HG03460 (cell line): Measurements from ENCODE around the gene TMEM17.
A peak's percentile ranks its signal among the peaks of the same experiment; 100 is the strongest.
"Not testable (repeated sequence)": the region's sequence is repeated elsewhere in the genome, so short reads cannot be mapped to it uniquely, and the experiment has no call there.

Experiments
- ATAC-seq: cut with Tn5 transposase; IDR thresholded peaks from one replicate; pipeline ENCODE4 v1.9.1; 2021; ENCODE audit not compliant: unreplicated experiment

TMEM17 gene, protein sequence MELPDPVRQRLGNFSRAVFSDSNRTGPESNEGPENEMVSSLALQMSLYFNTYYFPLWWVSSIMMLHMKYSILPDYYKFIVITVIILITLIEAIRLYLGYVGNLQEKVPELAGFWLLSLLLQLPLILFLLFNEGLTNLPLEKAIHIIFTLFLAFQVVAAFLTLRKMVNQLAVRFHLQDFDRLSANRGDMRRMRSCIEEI

DNA sequence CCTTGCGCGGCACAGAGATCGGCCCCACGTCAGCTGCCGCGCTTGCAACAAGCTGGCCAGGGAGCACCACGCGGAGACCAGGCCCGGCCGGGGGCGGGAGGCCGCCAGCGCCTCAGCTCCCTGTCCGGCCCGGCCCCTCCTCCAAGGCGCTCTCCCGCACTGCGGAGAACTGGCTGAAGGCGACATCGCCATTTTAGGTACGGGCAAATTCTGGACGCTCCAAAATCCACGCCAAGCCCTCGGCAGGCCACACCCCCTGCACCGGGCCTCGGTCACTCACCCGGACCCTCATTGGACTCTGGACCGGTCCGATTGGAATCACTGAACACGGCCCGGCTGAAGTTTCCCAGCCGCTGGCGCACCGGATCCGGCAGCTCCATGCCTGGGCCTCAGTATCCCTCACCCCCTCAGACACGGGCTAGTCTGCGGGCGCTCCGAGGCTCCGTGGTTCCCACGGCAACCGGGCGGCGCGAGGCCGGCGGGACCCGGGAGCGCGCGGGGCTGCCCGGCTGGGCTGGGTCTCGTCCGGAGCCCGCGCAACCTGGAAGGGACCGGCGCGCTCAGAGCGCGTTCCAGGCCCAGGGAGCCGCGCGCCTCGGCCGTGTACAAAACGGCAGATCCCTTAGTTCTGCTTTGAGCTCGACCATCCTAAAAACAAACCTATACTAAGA, at the start of gene TMEM17:
TSS of gene TMEM17 (minus strand) at position 446 of the 671 bp plus-strand sequence. CDS start at position 380, 66 bp downstream.
- ATAC-seq: peak; percentile 85

DNA sequence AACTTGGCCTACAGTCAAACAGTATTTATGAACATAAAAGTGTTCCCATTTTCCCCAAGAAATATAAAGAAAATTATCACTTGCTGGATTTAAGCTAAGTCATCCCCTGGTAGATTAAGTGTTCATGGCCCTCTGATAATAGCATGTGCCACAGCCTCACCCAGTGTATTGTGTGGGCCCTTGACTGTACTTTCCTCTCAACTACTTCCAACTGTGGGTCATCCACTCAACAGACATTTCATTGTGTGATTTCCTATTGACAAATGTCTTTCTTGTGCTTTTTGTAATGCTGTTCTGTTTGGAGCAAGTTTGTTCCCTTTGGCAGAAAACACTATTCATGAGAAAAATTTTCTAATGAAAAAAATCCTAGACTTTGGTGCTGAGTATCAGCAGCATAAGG, 48.4 kb upstream of the TMEM17 start:
- ATAC-seq: no peak

DNA sequence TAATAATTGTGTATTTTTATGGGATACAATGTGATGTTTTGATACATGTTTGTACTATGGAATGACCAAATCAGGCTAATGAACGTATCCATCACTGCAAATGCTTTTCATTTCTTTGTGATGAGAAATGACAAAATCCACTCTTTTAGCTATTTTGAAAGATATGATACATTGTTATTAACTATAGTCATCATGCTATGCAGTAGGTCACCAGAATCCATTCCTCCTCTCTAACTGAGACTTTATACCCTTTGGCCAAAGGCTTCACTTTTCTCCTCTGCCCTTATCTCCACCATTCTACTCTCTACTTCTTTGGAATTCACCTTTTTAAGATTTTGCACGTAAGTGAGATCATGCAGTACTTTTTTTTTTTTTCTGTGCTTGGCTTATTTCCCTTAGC, 44.5 kb upstream of the TMEM17 start:
- no peak for ATAC-seq

DNA sequence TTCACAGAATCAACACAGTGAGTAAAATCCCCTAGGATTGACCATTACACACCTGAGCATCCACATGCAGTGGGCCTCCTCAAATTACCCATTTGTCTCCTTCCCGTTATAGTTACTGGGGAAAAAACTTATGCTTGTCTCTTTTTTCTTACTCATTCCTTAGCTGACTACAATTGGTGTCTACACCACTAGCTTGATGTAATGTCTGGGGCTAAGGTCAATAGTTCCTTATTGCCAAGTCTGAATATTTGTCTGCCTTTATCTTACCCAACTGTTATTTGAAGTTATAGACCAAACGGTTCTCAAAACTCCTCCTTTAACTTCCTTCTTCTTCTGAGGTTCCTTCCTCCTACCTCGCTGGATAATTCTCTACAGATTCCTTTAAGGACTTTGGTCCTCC, 41.9 kb upstream of the TMEM17 start:
- ATAC-seq: no peak

DNA sequence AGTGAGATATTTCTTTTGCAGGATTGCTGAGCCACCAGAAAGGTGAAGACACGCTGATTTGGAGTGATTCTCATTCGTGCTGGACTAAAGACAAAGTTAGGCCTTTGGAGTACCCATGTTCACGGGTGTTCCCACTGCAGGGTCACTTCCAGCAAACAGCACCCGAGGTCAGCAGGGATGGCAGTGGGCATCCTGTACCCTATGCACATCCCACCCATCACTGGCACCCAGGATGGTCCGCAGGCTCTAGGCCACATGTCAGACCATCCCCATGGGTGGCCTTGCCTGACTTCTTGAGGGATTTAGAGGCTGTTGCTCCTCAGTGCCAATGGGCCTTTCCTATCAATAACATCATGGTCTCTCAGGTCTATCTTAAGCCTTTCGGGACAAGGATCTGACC, 39.3 kb upstream of the TMEM17 start:
- no peak for ATAC-seq

DNA sequence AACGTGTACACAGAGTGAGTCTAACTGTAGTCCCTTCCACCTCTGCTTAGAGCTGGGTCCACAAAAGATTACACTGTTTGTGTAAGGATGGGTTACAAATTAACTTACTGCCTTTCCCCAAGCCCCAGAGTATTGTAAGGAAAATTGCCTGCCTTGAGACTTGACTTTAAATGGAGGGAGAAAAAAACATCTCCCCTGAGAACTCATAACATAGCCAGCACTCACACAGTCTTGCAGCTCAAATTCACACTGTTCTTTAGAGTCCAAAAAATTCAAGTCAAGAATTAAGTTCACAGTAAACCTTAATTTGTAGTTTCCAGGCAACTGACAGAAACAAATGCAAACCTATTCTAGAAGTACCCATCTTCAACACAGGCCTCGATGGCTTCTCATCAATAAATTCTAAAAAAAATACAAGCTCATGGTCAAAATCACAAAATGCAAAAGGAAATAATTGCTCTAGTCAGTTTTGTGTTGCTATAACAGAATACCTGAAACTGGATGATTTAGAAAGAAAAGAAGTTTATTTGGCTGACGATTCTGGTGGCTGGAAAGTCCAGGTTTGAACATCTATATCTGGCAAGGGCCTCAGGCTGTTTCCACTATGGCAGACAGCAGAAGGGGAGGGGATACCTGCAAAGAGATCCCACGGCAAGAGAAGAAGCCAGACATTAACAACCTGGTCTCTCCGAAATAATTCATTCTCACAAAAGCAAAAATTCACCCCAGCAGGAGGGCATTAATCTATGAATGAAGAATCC, 34.6 kb upstream of the TMEM17 start:
- no peak for ATAC-seq

DNA sequence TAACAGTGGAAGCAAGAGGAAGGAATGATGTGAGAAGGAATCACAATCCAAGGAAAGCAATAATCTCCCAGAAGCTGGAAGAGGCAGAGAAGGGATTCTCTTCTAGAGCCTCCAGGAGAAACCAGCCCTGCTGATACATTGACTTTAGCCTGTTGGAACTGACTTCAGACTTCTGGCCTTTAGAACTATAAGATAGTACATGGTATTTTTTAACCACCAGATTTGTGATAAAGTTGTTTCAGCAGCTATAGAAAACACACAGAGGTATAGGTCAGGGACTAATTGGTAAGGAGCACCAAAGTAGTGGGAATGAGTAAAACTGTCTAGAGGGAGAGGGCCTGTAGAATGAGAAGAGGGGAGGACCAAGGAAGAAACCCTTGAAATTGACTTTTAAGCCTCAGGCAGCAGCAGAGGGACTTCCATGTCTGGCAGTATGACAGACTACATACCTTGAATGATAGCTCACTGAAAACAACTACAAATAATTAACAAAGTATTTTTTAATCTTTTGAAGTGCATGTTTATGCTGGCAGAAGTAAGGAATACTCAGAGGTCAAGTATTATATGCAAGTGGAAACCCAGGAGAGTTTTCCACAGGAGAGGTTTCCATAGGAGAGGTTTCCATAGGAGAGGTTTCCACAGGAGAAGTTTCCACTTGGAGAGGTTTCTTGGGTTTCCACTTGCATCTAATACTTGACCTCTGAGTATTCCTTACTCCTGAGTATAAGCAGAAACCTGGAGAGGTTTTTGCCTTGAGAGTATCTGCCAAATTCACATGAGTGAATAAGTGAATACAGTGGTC, 33.8 kb upstream of the TMEM17 start:
- ATAC-seq: no peak

DNA sequence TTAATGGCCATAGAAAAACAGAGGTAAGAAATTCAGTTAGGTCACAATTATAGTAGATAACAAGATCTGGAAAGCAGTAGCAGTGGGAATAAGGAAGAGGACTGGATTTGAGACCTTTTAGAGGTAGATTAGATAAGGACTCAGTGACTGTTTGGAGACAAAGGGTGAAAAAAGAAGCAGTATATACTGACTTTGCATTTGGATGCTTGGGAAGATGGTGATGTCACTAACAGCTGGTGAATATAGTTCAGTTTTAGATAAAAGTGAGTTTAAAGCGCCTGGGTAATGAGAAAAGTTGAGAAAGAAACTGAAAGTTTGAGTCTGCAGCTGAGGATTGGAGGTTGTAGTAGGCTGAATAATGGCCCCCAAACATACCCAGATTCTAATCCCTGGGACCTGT, 32.8 kb upstream of the TMEM17 start:
- no peak for ATAC-seq

DNA sequence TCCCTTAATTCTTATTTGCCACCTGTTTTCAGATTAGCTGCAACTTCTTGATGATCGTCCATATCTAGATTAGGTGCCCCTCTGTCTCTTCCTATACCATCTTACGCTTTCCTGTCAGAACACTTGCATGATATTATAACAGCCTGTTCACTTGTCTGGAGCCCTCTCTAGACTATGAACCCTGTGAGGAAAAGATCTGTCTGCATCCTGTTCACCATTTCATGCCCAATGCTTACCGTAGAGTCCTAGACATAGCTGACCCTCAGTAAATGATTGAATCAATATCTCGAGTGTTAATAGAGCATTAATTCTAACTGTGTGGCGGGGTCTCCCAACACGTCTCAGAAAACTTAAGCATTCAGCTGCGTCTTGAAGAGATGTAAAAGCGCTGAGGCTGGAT, 31.8 kb upstream of the TMEM17 start:
- ATAC-seq: no peak

DNA sequence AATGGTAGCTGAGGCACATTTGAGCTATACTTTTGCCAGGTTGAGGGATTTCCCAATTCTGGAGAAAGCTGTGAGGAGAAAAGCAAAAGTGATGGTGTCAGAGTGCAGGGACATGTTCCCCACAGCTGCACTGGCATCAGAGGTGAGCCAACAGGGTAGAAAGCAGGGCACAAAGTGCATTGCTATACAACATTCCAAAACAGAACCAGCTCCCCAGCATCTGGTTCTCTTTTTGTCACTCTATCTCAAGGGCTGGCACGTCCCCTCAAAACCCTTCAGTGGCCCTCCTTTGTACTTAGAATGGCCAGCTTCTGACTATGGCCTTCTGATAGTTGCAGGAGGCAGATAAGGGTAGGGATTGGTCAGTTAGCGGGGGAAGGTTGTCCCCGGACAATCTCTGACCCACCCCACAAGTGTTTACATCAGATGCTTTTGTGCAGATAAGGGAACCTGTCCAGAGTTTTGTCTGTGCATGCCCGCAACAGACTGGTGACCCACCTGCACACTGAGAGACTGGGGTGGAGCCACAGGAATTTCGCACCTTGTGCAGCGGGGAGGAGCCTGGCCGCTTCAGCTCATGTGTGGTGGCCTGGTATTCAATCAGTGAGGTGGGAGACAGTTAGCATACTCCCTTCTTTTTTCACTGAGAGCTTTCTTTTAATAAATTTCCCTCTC, 31.0 kb upstream of the TMEM17 start:
- ATAC-seq: no peak

DNA sequence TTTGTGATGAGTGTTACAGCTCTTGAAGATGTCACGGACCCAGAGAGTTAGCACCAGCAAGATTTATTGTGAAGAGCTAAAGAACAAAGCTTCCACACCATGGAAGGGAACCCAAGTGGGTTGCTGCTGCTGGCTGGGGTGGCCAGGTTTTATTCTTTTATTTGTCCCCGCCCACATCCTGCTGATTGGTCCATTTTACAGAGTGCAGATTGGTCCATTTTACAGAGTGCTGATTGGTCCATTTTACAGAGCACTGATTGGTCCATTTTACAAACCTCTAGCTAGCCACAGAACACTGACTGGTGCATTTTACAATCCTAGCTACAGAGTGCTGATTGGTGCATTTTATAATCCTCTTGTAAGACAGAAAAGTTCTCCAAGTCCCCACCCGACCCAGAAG, 29.5 kb upstream of the TMEM17 start:
- not testable (repeated sequence) for ATAC-seq

DNA sequence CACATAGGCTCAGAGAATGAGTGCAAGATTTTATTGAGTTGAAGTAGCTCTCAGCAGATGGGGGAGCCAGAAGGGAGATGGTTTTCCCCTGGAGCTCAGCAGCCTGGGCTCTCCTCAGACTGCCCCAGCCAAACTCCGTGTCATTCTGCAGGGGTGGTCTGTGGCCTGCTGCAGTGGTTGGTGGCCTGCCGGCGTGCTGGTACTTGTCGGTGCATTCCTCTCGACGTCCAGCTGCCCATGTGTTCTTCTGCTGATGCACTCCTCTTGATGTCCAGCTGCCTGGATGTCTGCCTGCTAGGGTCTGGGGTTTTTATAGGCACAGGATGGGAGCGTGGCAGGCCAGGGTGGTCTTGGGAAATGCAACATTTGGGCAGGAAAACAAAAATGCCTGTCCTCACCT, 25.6 kb upstream of the TMEM17 start:
- ATAC-seq: no peak

DNA sequence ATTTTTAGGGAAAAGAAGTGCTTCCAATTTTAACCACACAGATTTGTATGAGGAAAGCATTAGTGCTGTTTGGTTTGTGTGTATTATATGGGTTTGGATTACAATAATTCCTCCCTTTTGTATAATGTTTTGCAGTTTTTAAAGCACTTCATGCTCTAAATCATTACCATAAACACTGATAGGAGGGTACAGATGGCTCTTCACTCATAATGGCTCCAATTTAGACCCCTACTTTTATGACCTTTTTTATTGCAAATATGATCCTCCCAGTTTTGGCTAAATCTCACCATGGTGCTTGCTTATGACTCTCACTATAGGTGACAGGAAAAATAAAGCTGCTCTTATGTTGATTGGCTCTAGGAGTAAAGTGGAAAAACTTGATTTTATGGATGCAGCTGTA, 23.8 kb upstream of the TMEM17 start:
- ATAC-seq: no peak

DNA sequence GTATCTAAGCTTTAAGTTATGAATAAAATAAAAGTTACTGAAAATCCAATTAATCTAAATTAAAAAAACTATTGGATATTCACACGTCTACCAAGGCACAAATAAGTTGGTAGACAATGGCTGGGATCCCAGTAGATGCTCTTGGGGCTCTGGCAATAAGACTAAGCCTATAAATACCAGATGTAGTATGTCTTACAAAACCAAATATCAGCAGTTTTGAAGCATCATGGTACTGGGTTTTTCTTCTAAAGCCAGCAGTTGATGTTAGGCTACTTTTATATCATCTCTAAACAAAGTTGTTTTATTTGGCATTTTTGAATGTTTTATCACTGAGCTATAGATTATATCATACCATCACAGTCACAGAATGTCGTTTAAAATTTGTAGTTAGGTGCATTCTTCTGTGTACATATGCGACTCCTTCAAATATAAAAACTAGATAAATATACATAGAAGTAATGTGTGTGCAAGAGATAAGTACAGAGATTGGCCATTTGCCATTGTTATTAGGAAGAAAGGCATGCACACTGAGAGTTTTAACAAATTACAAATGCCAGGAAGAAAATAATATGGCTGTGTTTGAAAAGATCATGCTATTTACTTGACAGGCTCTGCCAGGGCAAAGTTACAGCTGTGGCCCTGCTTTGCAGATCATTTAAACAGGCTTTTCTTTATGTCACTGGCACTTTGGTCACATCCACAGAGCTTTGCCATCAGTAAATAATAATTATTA, 21.6 kb upstream of the TMEM17 start:
- ATAC-seq: no peak

DNA sequence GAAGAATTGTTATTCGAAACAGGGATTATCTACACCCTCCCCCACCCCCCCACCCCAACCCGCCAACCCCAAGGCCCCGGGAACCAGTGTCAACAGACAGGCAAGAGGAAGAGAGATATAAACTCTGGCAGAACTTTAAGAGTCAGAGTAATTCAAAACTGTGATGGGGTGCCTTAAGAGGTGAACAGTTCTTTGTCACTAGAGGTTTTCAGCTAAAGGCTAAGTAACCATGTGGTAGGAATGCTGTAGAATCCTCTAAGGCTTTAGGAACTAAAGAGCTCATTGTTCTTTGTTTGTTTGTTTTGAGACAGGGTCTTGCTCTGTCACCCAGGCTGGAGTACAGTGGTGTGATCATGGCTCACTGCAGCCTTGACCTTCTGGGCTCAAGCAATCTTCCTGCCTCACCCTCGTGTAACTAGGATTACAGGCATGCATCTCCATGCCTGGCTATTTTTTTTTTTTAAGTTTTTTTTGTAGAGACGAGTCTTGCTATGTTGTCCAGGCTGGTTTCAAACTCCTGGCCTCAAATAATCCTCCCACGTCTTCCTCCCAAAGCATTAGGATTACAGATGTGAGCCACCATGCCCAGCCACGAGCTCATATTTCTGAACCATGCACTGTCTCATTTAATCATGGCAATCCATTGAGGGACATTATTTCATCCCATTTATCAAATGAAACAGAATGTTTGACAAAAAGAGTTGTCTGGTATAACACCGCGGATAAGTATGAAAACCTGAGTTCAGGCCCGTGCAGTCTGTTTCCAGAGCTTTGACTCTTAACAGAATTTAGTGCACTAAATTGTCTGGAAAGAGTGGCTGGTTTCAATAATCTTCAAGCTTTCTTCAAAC, 20.8 kb upstream of the TMEM17 start:
- ATAC-seq: no peak

DNA sequence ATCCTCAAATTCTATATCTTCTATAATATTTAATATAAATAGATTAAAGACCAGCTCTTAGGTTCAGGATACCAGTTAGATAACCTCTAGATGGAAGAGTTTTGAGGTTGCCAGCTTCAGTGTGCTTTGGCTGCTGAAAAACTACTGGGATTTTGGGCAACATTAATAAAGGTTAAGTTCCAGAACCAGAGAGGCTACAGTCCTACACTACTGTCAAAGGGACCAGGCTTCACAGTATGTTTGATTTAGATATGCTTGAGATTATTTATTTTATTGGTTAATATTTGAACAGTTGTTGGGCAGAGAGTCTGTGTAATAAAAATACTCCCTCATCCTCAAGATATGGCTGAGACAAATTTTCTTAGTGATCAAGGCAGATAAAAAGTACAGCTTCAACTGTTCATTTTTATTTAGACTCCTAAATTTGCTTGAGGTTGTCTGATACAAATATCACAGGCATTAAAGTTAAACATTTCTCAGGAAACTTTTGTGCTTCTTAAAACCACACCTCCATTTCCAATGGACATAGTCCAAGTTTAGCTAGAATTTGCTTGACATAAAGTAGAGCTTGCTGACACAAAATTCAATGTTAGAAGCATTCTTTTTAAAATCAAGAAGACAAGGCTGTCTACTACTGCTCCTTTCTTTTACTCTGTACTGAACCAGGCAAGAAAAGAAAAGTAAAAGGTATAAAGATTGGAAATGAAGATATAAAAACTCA, 19.7 kb upstream of the TMEM17 start:
- ATAC-seq: no peak

DNA sequence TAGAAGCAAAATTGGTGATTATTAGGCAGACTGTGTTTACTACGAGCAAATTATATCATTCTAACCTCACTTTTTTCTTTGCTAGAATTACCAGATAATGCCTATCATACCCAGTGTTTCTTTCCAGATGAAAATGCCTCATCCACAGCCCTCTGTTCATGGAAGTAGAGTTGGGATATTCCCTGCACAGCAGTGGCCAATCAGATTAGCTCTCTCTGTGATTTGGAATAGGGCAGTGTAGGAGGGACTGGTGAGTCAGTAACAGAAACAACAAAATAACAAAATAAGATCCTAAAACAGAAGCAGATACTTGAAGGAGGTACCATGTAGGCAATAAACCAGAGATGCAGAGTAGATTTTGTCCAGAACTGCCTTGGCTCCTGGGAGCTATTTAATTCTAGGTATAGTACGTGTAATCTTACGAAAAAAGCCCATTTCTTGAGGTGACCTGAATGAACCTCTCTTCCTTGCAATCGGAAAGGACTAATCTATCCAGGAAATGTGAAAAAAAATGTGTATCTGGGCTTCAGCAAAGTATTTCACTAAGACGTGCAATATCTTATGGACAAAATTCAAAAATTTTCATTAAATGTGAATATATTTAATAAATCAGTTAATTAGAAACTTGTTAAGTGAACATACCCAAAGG, 18.4 kb upstream of the TMEM17 start:
- no peak for ATAC-seq

DNA sequence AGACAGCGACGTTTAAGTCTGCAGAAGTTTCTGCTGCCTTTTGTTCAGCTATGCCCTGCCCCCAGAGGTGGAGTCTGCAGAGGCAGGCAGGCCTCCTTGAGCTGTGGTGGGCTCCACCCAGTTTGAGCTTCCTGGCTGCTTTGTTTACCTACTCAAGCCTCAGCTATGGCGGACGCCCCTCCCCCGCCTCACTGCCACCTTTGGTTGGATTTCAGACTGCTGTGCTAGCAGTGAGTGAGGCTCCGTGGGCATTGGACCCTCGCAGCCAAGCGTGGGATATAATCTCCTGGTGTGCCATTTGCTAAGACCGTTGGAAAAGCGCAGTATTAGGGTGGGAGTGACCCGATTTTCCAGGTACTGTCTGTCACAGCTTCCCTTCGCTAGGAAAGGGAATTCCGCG, 15.1 kb upstream of the TMEM17 start:
- ATAC-seq: not testable (repeated sequence)
